Ureter (tissue), 1 donor: Measurements from ENCODE around the gene PRDM4. TPM values are rescaled to one million over a fixed set of nuclear protein-coding genes. Genes with fewer than 3 reads are reported as not detected.

Experiments used
- DNase-seq: peaks from one replicate; pipeline ENCODE4 v3.0.0-alpha.2; 2020; ENCODE audit warnings: low spot score
- total RNA-seq: library from RNA; stranded (reverse); gene quantifications from one replicate; pipeline ENCODE4 v1.2.4, GENCODE V29; 2023
- donor health status: DM: yes; HTN: yes; CAD: no.

PRDM4 gene
- total RNA-seq, 1 donor from 2014 or later: 34.6 TPM

GRCh38 chr12:107685360-107686248 is 75.3 kb downstream of the PRDM4 start, which contains the start of gene PWP1:
TSS of gene PWP1 (plus strand) at chr12:107685799. CDS start at chr12:107685900, 101 bp downstream.
- peak; percentile 94 for DNase-seq

- DNase-seq: no peak
Observed at GRCh38 chr12:107684990-107685359, 76.0 kb downstream of the PRDM4 start.

- DNase-seq: no peak
Observed at GRCh38 chr12:107684029-107684795, 76.7 kb downstream of the PRDM4 start.

Other genes with a start within 250 kb of the PRDM4 start
- gene PWP1, start 75.3 kb downstream of the PRDM4 start, total RNA-seq: 35.6 TPM
- not detected for gene ASCL4, start 13.6 kb upstream of the PRDM4 start, total RNA-seq